Measurements from ENCODE around the gene USP6NL. TPM values are rescaled to one million over a fixed set of nuclear protein-coding genes. Genes with fewer than 3 reads are reported as not detected.

Gene USP6NL
- total and polyA plus RNA-seq, 2 of the 8 experiments (the other 6 are each of a cell fraction or from before 2014, with no cell fraction given): 10.9 to 28.8 TPM

DNA sequence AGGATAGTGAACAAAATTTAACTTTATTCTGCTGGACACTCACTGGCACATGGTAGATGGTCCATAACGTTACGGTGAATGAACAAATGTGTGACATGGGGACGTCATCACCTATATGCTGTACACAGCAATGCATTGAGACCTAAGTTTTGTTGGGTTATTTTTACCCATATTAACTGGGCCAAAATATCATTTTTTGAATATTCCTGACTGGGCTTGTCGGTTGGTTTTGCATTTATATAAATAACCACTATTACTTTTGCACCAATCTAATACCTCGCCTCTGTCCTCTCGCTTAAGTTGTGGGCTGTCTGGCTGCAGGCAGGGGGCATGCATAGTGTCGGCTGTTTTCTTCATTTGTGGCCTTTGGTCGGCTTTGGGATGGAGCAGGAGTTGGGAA, 161.7 kb downstream of the USP6NL start:
- 89% methylated on average over 8 of the region's 8 CpGs; no CpG with 5 or more reads in 1 of the 2 experiments for WGBS, 2 experiments (ENCODE audit: extremely low coverage in 1 of 2, insufficient coverage in 1 of 2, insufficient read length in 1 of 2, insufficient replicate concordance in 2 of 2, low coverage in 1 of 2, low lambda C conversion rate in 2 of 2, missing lambda C conversion rate in 1 of 2)
- Histone ChIP-seq H2BK20ac (ENCODE audit: low read length) (no peak overlapping the region), H4K20me1 (replicated peaks in 1 of 2; ENCODE audit: control insufficient read depth in 1 of 2, insufficient read depth in 2 of 2, low read length in 2 of 2) (no peaks in the 10 kb centered on the region), H3K27ac (ENCODE audit: low read depth, low read length) (no peak overlapping the region), H3K27me3 (replicated peaks in 1 of 4; ENCODE audit: control insufficient read depth in 3 of 4, extremely low read depth in 1 of 4, insufficient read depth in 3 of 4, low read length in 3 of 4) (0 out of 7 replicates have a peak, but pooled peaks cover 0 to 2% (median 0%) of the 10 kb centered on the region in 4 experiments), H3K23ac (ENCODE audit: insufficient read length) (no peak overlapping the region), H2BK12ac (ENCODE audit: low read depth, low read length) (no peak overlapping the region), H2BK120ac (replicated peaks; ENCODE audit: low read depth, low read length) (no peak overlapping the region), H3K4ac (replicated peaks; ENCODE audit: insufficient read length, low read depth, low read length) (no peak overlapping the region), H3K79me1 (ENCODE audit: low read depth, low read length) (no peaks in the 10 kb centered on the region), H2BK15ac (ENCODE audit: low read length) (no peak overlapping the region), H4K5ac (ENCODE audit: insufficient read length, low read depth, low read length) (no peak overlapping the region), H3K9me3 (ENCODE audit: insufficient read depth in 2 of 2, low read depth in 1 of 2, low read length in 1 of 2) (no peaks in the 10 kb centered on the region), H3K14ac (ENCODE audit: insufficient read length) (no peak overlapping the region), H4K91ac (replicated peaks; ENCODE audit: insufficient read length, low read length) (no peak overlapping the region), H2BK5ac (ENCODE audit: low read depth, low read length) (no peak overlapping the region), H3K79me2 (ENCODE audit: control insufficient read depth in 1 of 2, insufficient read depth in 2 of 2, low read length in 2 of 2) (no peaks in the 10 kb centered on the region), H2AFZ (ENCODE audit: low read length) (no peak overlapping the region), H3K23me2 (ENCODE audit: low read depth, low read length) (no peaks in the 10 kb centered on the region), H2AK5ac (ENCODE audit: low read depth, low read length) (no peak overlapping the region), H3K56ac (replicated peaks; ENCODE audit: insufficient read length, low read depth, low read length) (no peak overlapping the region), H3K9ac (replicated peaks in 1 of 4; ENCODE audit: extremely low read depth in 1 of 4, low read depth in 3 of 4, low read length in 3 of 4) (no peak overlapping the region), H3K36me3 (ENCODE audit: control insufficient read depth in 2 of 4, insufficient read depth in 4 of 4, low read length in 3 of 4) (no peaks in the 10 kb centered on the region), H3K18ac (ENCODE audit: extremely low read depth, low read length) (no peak overlapping the region), H3K4me1 (replicated peaks in 1 of 4; ENCODE audit: control insufficient read depth in 3 of 4, insufficient read depth in 4 of 4, low read length in 3 of 4) (peaks cover 0 to 5% (median under 1%) of the 10 kb centered on the region in 4 experiments; a peak in 3 of 7 replicates), H3K4me2 (ENCODE audit: insufficient read depth in 1 of 2, low read depth in 2 of 2, low read length in 2 of 2) (no peak overlapping the region), H3K4me3 (ENCODE audit: extremely low read depth in 1 of 4, insufficient read depth in 2 of 4, low read depth in 3 of 4, low read length in 4 of 4) (no peak overlapping the region), H4K8ac (ENCODE audit: extremely low read depth, insufficient read depth, low read length) (no peak overlapping the region)
- ChIA-PET CTCF (ENCODE audit: partially characterized antibody) (interaction anchor here (0.5 to 6.9 kb wide), 2 partner anchors 14 to 1235 kb away, joined by 3 to 33 read pairs; no protein-coding TSS in a partner anchor), POLR2A (ENCODE audit: partially characterized antibody) (no interaction called here)
- FAIRE-seq (no peak), DNase-seq (ENCODE audit: low read depth in 1 of 2, low spot score in 2 of 2) (peak in 1 of 2 experiments; percentile 28)
- no peak for TF ChIP-seq TBP (IDR thresholded peaks at IDR 0.05; ENCODE audit: low read depth, low read length)
